Body of pancreas (tissue), 4 donors: ENCODE measurements around the gene EIF4E1B. TPM values are rescaled to one million over a fixed set of nuclear protein-coding genes. Genes with fewer than 3 reads are reported as not detected.

Experiments
- ATAC-seq: fragments of 150-250 bp; one replicate; pipeline ENCODE4 v1.9.1; 2016
- DNase-seq, 4 donors: peaks; one replicate each; pipeline ENCODE4 v3.0.0-alpha.2; 2019
- H3K27ac ChIP-seq, 4 donors: fragments of 200-600 bp; sonication (generic); 1 replicate in 3 of 4; 2 replicates in 1 of 4; pipeline versions ENCODE4 v1.5.1 to v1.6.1; 2016 to 2019; ENCODE audit warnings: mild to moderate bottlenecking in 1 of 4, mixed read lengths in 1 of 4, moderate library complexity in 1 of 4
- H3K27me3 ChIP-seq, 2 donors: fragments of 200-600 bp; sonication (generic); one replicate each; pipeline ENCODE4 v1.6.0; 2016; ENCODE audit warnings: mild to moderate bottlenecking in 1 of 2
- H3K36me3 ChIP-seq, 2 donors: fragments of 200-600 bp; sonication (generic); replicated peaks in 1 of 2; 2 replicates each; pipeline ENCODE4 v1.5.1; 2016; ENCODE audit warnings: low read depth in 2 of 2; ENCODE audit not compliant: insufficient read depth in 1 of 2
- H3K4me1 ChIP-seq: fragments of 200-600 bp; sonication (generic); one replicate; pipeline ENCODE4 v1.6.0; 2016
- H3K4me3 ChIP-seq, 2 donors: fragments of 200-600 bp; sonication (generic); 1 replicate in 1 of 2; 2 replicates in 1 of 2; pipeline ENCODE4 v1.5.1; 2016 to 2019
- H3K9me3 ChIP-seq, 3 donors: fragments of 200-600 bp; sonication (generic); 1 replicate in 2 of 3; 2 replicates in 1 of 3; pipeline ENCODE4 v1.5.1; 2016
- CTCF ChIP-seq, 7 experiments: fragments of 450-650 bp in 4 of 7; fragments of 200-600 bp in 3 of 7; sonication (generic) in 3 of 7; IDR thresholded peaks; one replicate each; pipeline ENCODE4 v1.5.1; 2016 to 2019; ENCODE audit warnings: antibody characterized with exemption in 7 of 7
- POLR2A ChIP-seq, 3 donors: fragments of 450-650 bp; IDR thresholded peaks; one replicate each; pipeline ENCODE4 v1.6.1; 2016; ENCODE audit warnings: antibody characterized with exemption in 3 of 3, mild to moderate bottlenecking in 2 of 3
- WGBS, 2 donors: methylation state at CpG; one replicate each; pipeline ENCODE4 v1.1.5; 2017; 5-methylcytosine and 5-hydroxymethylcytosine counted together
- intact Hi-C: fragments of 100-400 bp; cut with DNase I; formaldehyde crosslinking; loops from one replicate; pipeline ENCODE4 v1.15.1; 2023
- total RNA-seq, 2 donors: library from RNA; depleted of rRNA; stranded (reverse); fragments of >200 nt; gene quantifications; one replicate each; pipeline ENCODE4 v1.1.0, GENCODE V29; 2016

The EIF4E1B gene
- total RNA-seq, 2 donors from 2014 or later, result 0.26 to 11.5 TPM

- no peaks in the 10 kb centered on the region for H3K36me3 ChIP-seq
- TF ChIP-seq POLR2A (IDR thresholded peaks at IDR 0.05), result no peak
- no peak for TF ChIP-seq CTCF (IDR thresholded peaks at IDR 0.05)
- ATAC-seq (no peak), DNase-seq (no peak)
- no peaks in the 10 kb centered on the region for H3K9me3 ChIP-seq
- 16 to 31% methylated on average over 6 of the region's 6 CpGs for WGBS, 2 donors
- intact Hi-C loops, result no loop called here
- H3K27ac ChIP-seq, result no peak overlapping the region
- peaks cover 15% of the 10 kb centered on the region for H3K4me1 ChIP-seq
- peaks cover 0 to 18% of the 10 kb centered on the region in 2 donors for H3K27me3 ChIP-seq
- no peak overlapping the region for H3K4me3 ChIP-seq
These were observed 3.1 kb downstream of the EIF4E1B start for GRCh38 chr5:176633598-176633997.

DNA sequence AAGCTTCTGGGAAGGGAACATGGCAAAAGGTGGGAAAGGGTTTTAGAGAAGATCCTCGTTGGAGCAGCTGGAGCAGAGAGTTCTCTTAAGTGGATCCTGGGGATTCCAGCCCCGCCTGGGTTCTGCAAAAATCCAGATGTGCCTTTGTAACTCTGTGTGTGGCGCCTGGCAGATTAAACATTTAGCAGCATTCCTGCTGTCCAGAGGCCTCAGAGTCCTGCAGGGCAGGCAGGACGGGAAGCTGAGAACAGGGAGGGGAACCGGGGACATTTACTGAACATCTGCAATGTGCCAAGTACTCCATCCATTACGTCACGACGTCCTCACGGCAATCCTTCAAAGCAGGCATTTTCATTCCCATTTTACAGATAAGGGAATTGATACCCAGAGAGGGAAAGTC is 6.0 kb downstream of the EIF4E1B start:
- WGBS, 2 donors, result 45 to 53% methylated on average over 9 of the region's 9 CpGs
- Histone ChIP-seq H3K9me3 (no peaks in the 10 kb centered on the region), H3K4me3 (no peak overlapping the region), H3K36me3 (no peaks in the 10 kb centered on the region), H3K27me3 (no peaks in the 10 kb centered on the region), H3K27ac (no peak overlapping the region), H3K4me1 (no peaks in the 10 kb centered on the region)
- intact Hi-C loops, result no loop called here
- no peak for TF ChIP-seq POLR2A (IDR thresholded peaks at IDR 0.05)
- TF ChIP-seq CTCF (IDR thresholded peaks at IDR 0.05), result no peak
- DNase-seq (no peak), ATAC-seq (no peak)

GRCh38 chr5:176637556-176637955 is 7.1 kb downstream of the EIF4E1B start:
- intact Hi-C loops, result no loop called here
- no peaks in the 10 kb centered on the region for H3K9me3 ChIP-seq
- ATAC-seq, result no peak
- no peaks in the 10 kb centered on the region for H3K36me3 ChIP-seq
- H3K4me1 ChIP-seq, result no peaks in the 10 kb centered on the region
- DNase-seq, result no peak
- H3K4me3 ChIP-seq, result no peak overlapping the region
- TF ChIP-seq CTCF (IDR thresholded peaks at IDR 0.05) (no peak), POLR2A (IDR thresholded peaks at IDR 0.05) (no peak)
- H3K27me3 ChIP-seq, result no peaks in the 10 kb centered on the region
- 52 to 56% methylated on average over 4 of the region's 4 CpGs for WGBS, 2 donors
- no peak overlapping the region for H3K27ac ChIP-seq

DNA sequence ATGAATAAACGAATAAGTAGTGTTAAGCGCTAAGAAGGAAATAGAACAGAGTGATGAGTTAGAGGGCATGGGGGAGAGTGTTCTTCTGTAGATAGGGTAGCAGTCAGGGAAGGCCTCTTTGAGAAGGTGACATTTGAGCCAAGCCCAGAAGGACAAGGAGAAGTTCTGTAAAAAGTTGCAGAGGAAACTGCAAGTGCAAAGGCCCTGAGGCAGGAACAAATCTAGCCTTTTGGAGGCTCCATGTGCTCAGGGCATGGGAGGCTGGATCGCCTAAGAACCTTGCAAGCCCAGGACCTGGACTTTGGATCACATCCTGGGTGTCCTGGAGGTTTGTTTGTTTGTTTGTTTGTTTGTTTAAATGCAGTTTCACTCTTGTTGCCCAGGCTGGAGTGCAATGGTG is 8.0 kb downstream of the EIF4E1B start:
- no peak for ATAC-seq
- Histone ChIP-seq H3K27me3 (no peaks in the 10 kb centered on the region), H3K4me1 (no peaks in the 10 kb centered on the region), H3K27ac (no peak overlapping the region), H3K36me3 (no peaks in the 10 kb centered on the region), H3K4me3 (no peak overlapping the region), H3K9me3 (no peaks in the 10 kb centered on the region)
- DNase-seq, result no peak
- WGBS, 2 donors, result 85 to 91% methylated on average over 3 of the region's 3 CpGs
- intact Hi-C loops, result no loop called here
- no peak for TF ChIP-seq CTCF (IDR thresholded peaks at IDR 0.05)
- TF ChIP-seq POLR2A (IDR thresholded peaks at IDR 0.05), result no peak

- no peaks in the 10 kb centered on the region for H3K36me3 ChIP-seq
- H3K27ac ChIP-seq, result no peak overlapping the region
- intact Hi-C loops, result no loop called here
- DNase-seq (no peak), ATAC-seq (no peak)
- no peak overlapping the region for H3K4me3 ChIP-seq
- no peaks in the 10 kb centered on the region for H3K9me3 ChIP-seq
- H3K27me3 ChIP-seq, result no peaks in the 10 kb centered on the region
- TF ChIP-seq POLR2A (IDR thresholded peaks at IDR 0.05) (no peak), CTCF (IDR thresholded peaks at IDR 0.05) (no peak)
- no peaks in the 10 kb centered on the region for H3K4me1 ChIP-seq
- WGBS, 2 donors, result 49 to 50% methylated on average over 2 to 3 of the region's 4 CpGs
These were observed 8.7 kb downstream of the EIF4E1B start for GRCh38 chr5:176639208-176639607.
